GM19239 (cell line): ENCODE data around the gene PDAP1.
"Not testable (repeated sequence)": the region's sequence is repeated elsewhere in the genome, so short reads cannot be mapped to it uniquely, and the experiment has no call there.

Source experiments
- DNase-seq: peaks from one replicate; pipeline ENCODE4 v3.0.0; 2011; ENCODE audit warnings: low spot score; ENCODE audit not compliant: insufficient read length
- FAIRE-seq: peaks from 2 replicates; lab custom pipeline; 2011; peaks lifted over from hg19 to GRCh38; lab: Jason Lieb, UNC

PDAP1 gene

GRCh38 chr7:99380823-99381663, 27.4 kb downstream of the PDAP1 start:
- FAIRE-seq (no peak), DNase-seq (peak; percentile 75)

GRCh38 chr7:99380032-99380822, 28.2 kb downstream of the PDAP1 start:
- peak; percentile 98 for FAIRE-seq

GRCh38 chr7:99379693-99380031, 28.7 kb downstream of the PDAP1 start:
- not testable (repeated sequence) for FAIRE-seq, DNase-seq

More at GRCh38 chr7:99380032-99380822, 28.2 kb downstream of the PDAP1 start:
- DNase-seq, result no peak

GRCh38 chr7:99379043-99379577, 29.3 kb downstream of the PDAP1 start:
- FAIRE-seq (no peak), DNase-seq (no peak)

- DNase-seq, result no peak
- peak; percentile 21 for FAIRE-seq
Observed at GRCh38 chr7:99375070-99375807, 33.2 kb downstream of the PDAP1 start.

- FAIRE-seq, result peak; percentile 80
- DNase-seq, result peak; percentile 90
Observed at GRCh38 chr7:99374111-99375064, 34.0 kb downstream of the PDAP1 start, which contains the start of gene ARPC1B. ARPC1B (plus strand) TSS chr7:99374730; CDS start chr7:99385715, 10,985 bp downstream.

GRCh38 chr7:99373091-99374066, 35.0 kb downstream of the PDAP1 start:
- DNase-seq (no peak), FAIRE-seq (no peak)

GRCh38 chr7:99372275-99373090, 35.9 kb downstream of the PDAP1 start:
- no peak for FAIRE-seq
- no peak for DNase-seq

- no peak for DNase-seq
- no peak for FAIRE-seq
Observed at GRCh38 chr7:99371376-99371920, 36.9 kb downstream of the PDAP1 start.

- no peak for DNase-seq
- no peak for FAIRE-seq
Observed at GRCh38 chr7:99369767-99370391, 38.5 kb downstream of the PDAP1 start.

- DNase-seq (no peak), FAIRE-seq (no peak)
Observed at GRCh38 chr7:99368750-99369389, 39.5 kb downstream of the PDAP1 start.

GRCh38 chr7:99366646-99367045, 41.8 kb downstream of the PDAP1 start:
- no peak for DNase-seq
- FAIRE-seq, result no peak

GRCh38 chr7:99365318-99366141, 42.9 kb downstream of the PDAP1 start:
- FAIRE-seq (no peak), DNase-seq (peak; percentile 66)

- DNase-seq (no peak), FAIRE-seq (no peak)
Observed at GRCh38 chr7:99363286-99363685, 45.1 kb downstream of the PDAP1 start.

- no peak for DNase-seq
- no peak for FAIRE-seq
Observed at GRCh38 chr7:99362801-99363200, 45.6 kb downstream of the PDAP1 start.
